ENCODE measurements around the gene ADAD2. TPM values are rescaled to one million over a fixed set of nuclear protein-coding genes. Genes with fewer than 3 reads are reported as not detected.

The ADAD2 gene
- total and polyA plus RNA-seq, 2 of the 4 experiments (the other 2 are of a cell fraction) = not detected

- H3K4me1 ChIP-seq (ENCODE audit: control insufficient read depth, insufficient read depth, low read length) = no peaks in the 10 kb centered on the region
- H3K4me2 ChIP-seq (ENCODE audit: low read depth, low read length) = no peak overlapping the region
- H4K8ac ChIP-seq (ENCODE audit: low read depth in 2 of 2, low read length in 2 of 2) = no peak overlapping the region
- H2AK5ac ChIP-seq (ENCODE audit: low read depth, low read length) = no peak overlapping the region
- no peaks in the 10 kb centered on the region for H3K36me3 ChIP-seq (ENCODE audit: control insufficient read depth, insufficient read depth, low read length)
- no peak overlapping the region for H3K23ac ChIP-seq (ENCODE audit: low read depth, low read length)
- 54% methylated on average over 2 of the region's 13 CpGs; no CpG with 5 or more reads in 1 of the 2 experiments for WGBS, 2 experiments (ENCODE audit: extremely low coverage in 2 of 2, insufficient read length in 1 of 2)
- in situ Hi-C loops (cut with MboI; ENCODE audit: low sequenced_read_pairs) (no loop called here), dilution Hi-C loops (cut with HindIII; ENCODE audit: low sequenced_read_pairs, unreplicated experiment) (no loop called here), intact Hi-C loops (cut with micrococcal nuclease) (no loop called here)
- CTCF ChIA-PET = no interaction called here
- H2BK15ac ChIP-seq (ENCODE audit: low read depth, low read length) = no peak overlapping the region
- no peak overlapping the region for H4K91ac ChIP-seq (ENCODE audit: insufficient read depth, low read depth, low read length)
- H3K9me3 ChIP-seq (ENCODE audit: control insufficient read depth, insufficient read depth, low read length) = no peaks in the 10 kb centered on the region
- no TSS peak for BruUV-seq (replicated peaks)
- H2BK20ac ChIP-seq (ENCODE audit: low read depth, low read length) = no peak overlapping the region
- H4K20me1 ChIP-seq (ENCODE audit: insufficient read depth, low read length) = no peaks in the 10 kb centered on the region
- H2BK5ac ChIP-seq (ENCODE audit: low read depth, low read length, poor library complexity, severe bottlenecking) = no peak overlapping the region
- H3K9me1 ChIP-seq (ENCODE audit: insufficient read depth, low read length) = no peaks in the 10 kb centered on the region
- POLR2A ChIA-PET (ENCODE audit: unreplicated experiment) = no interaction called here
- H3K14ac ChIP-seq (replicated peaks; ENCODE audit: low read depth, low read length) = no peak overlapping the region
- H3K79me1 ChIP-seq (ENCODE audit: low read depth in 1 of 2, low read length in 2 of 2) = no peaks in the 10 kb centered on the region
- H3K4me3 ChIP-seq (ENCODE audit: insufficient read depth, low read depth, low read length) = no peak overlapping the region
- no peak overlapping the region for H3K4ac ChIP-seq (ENCODE audit: low read depth, low read length)
- no peak overlapping the region for H2AK9ac ChIP-seq (replicated peaks; ENCODE audit: low read depth, low read length, poor library complexity)
- no peak overlapping the region for H3K9ac ChIP-seq (ENCODE audit: low read depth, low read length)
- H3K27ac ChIP-seq (ENCODE audit: insufficient read depth, low read length) = no peak overlapping the region
- no peak overlapping the region for H3K18ac ChIP-seq (ENCODE audit: low read depth, low read length)
- no peak overlapping the region for H4K5ac ChIP-seq (ENCODE audit: low read depth, low read length)
- DNase-seq (no peak), ATAC-seq (ENCODE audit: low read depth) (no peak)
- no peak overlapping the region for H2AFZ ChIP-seq (replicated peaks; ENCODE audit: low read length, poor library complexity)
- no peak overlapping the region for H3K56ac ChIP-seq (ENCODE audit: extremely low read depth, insufficient read depth, low read length)
- peaks cover 34% of the 10 kb centered on the region for H3K27me3 ChIP-seq (ENCODE audit: control insufficient read depth, insufficient read depth, low read length)
- H2BK120ac ChIP-seq (ENCODE audit: low read depth, low read length) = no peak overlapping the region
- no peak for TF ChIP-seq RCOR1 (IDR thresholded peaks at IDR 0.05; ENCODE audit: insufficient replicate concordance, low read length)
- no peak for TF ChIP-seq CHD1 (IDR thresholded peaks at IDR 0.05; ENCODE audit: low read depth, low read length)
- TF ChIP-seq RAD21 (IDR thresholded peaks at IDR 0.05; ENCODE audit: low read length) = no peak
- TF ChIP-seq BHLHE40 (IDR thresholded peaks at IDR 0.05; ENCODE audit: low read depth, low read length) = no peak
- TF ChIP-seq ELK1 (IDR thresholded peaks at IDR 0.05; ENCODE audit: borderline replicate concordance, low read depth, low read length) = no peak
- TF ChIP-seq USF2 (IDR thresholded peaks at IDR 0.05; ENCODE audit: low read depth, low read length) = no peak
- TF ChIP-seq FOS (IDR thresholded peaks at IDR 0.05; ENCODE audit: low read depth, low read length) = no peak
- no peak for TF ChIP-seq RFX5 (IDR thresholded peaks at IDR 0.05; ENCODE audit: low read depth, low read length)
- no peak for TF ChIP-seq CTCF (conservative IDR thresholded peaks at IDR 0.05; ENCODE audit: low read depth, low read length)
- no peak for TF ChIP-seq POLR2A (IDR thresholded peaks at IDR 0.05; ENCODE audit: low read depth, low read length)
- no peak for TF ChIP-seq CEBPB (IDR thresholded peaks at IDR 0.05; ENCODE audit: low read depth, low read length)
- TF ChIP-seq SMC3 (IDR thresholded peaks at IDR 0.05; ENCODE audit: low read depth, low read length) = no peak
- TF ChIP-seq MAZ (IDR thresholded peaks at IDR 0.05; ENCODE audit: borderline replicate concordance, low read depth, low read length) = no peak
- TF ChIP-seq MAFK (IDR thresholded peaks at IDR 0.05; ENCODE audit: low read depth, low read length) = no peak
- TF ChIP-seq MXI1 (IDR thresholded peaks at IDR 0.05; ENCODE audit: borderline replicate concordance, low read depth, low read length) = no peak
These were observed 23.9 kb upstream of the ADAD2 start for GRCh38 chr16:84166796-84167695.

Measured in IMR-90 (cell line).